IPS-18c (cell line): ENCODE results near the gene PARD6G.

Experiments used
- H3K4me3 ChIP-seq: 2 replicates; pipeline ENCODE4 v1.7.0; 2013; ENCODE audit warnings: low read depth, mild to moderate bottlenecking, low read length, moderate library complexity; ENCODE audit not compliant: insufficient read depth
- H3K9me3 ChIP-seq: one replicate; pipeline ENCODE4 v1.6.1; 2013; ENCODE audit warnings: mild to moderate bottlenecking, low read length, moderate library complexity; ENCODE audit not compliant: control insufficient read depth, insufficient read depth

Gene PARD6G

DNA sequence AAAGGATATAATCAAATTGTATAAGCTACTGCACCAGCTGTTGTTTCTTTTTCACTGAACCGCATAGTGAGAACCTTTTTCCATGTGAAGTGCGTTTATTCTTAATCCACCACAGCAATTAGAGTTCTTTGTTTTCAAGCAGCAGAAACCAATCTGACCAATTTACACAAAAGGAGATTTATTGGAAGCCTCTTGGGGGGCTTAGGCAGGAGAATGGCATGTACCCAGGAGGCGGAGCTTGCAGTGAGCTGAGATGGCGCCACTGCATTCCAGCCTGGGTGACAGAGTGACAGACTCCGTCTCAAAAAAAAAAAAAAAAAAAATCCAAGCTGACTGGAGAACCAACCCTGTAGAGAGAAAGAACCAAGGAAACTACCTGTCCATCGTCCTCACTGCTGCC lies 128.2 kb downstream of the PARD6G start:
- H3K9me3 ChIP-seq, result no peaks in the 10 kb centered on the region
- no peak overlapping the region for H3K4me3 ChIP-seq

DNA sequence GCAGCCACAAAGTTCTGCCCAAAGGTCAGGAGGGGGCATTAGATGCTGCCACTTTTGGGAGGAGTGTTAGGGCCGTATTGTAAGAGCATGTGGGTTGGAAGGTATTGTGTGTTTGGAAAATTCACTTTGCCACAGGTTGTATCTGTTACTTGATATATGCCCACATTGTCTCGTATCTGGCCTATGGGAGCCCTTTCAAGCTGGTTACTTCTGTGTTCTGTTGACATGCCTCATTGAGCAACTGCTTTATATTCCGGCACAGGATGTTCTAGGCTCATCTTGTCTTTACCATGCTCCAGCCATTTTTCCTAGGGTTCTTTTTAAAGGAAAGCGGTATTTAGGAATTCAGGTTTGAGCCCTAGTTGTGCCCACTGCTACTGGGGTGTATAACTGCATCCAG lies 132.3 kb downstream of the PARD6G start:
- Histone ChIP-seq H3K9me3 (no peaks in the 10 kb centered on the region), H3K4me3 (no peak overlapping the region)

DNA sequence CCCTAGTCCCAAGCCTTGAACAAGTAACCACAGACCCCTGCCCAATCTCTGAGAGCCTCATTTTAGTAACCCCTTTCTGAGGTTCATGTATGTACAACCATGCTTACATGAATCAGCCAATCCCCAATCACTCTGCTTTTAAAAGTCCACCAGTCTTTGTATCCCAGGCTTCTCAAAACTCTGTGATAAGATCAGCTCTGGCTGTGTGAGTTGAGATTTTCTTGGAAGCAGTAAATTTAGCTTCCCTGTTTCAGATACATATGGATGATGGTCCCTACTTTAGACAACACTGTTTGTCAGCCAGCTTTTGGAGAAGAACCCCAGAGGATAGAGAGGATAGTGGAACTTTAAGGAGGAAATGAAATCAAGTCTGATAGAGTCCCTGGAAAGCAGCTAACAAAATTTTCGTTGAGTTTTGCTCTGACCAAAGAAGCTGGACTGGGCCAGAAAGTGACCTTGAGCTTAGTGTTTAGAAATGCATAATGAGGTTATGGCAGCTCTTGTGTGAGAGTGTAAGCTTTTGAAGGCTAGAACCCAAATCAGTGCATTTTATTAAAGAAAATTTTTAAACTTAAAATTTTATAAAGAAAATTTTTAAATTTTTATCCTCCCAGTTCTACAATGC lies 134.6 kb downstream of the PARD6G start:
- H3K9me3 ChIP-seq, result no peaks in the 10 kb centered on the region
- no peak overlapping the region for H3K4me3 ChIP-seq

DNA sequence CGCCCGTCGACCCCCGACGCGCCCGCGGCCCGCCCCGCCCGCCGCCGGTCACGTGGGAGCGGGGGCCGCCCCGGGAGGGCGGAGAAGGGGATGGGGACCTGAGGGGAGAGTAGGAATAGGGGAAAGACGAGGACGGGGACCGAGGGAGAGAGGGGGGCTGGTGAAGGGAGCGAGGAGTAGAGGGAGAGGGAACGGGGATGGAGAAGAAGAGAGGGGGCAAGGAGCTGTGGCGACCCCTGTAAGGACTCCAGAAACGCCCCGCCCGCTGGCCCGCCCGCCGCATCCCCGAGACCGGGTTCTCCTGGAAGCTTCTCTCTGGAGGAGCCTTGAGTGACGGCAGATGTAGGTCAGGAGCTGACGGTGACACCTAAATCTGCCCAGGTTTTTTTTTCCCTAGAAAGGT lies 137.6 kb downstream of the PARD6G start:
- H3K4me3 ChIP-seq, result peak overlapping the region; percentile 77

DNA sequence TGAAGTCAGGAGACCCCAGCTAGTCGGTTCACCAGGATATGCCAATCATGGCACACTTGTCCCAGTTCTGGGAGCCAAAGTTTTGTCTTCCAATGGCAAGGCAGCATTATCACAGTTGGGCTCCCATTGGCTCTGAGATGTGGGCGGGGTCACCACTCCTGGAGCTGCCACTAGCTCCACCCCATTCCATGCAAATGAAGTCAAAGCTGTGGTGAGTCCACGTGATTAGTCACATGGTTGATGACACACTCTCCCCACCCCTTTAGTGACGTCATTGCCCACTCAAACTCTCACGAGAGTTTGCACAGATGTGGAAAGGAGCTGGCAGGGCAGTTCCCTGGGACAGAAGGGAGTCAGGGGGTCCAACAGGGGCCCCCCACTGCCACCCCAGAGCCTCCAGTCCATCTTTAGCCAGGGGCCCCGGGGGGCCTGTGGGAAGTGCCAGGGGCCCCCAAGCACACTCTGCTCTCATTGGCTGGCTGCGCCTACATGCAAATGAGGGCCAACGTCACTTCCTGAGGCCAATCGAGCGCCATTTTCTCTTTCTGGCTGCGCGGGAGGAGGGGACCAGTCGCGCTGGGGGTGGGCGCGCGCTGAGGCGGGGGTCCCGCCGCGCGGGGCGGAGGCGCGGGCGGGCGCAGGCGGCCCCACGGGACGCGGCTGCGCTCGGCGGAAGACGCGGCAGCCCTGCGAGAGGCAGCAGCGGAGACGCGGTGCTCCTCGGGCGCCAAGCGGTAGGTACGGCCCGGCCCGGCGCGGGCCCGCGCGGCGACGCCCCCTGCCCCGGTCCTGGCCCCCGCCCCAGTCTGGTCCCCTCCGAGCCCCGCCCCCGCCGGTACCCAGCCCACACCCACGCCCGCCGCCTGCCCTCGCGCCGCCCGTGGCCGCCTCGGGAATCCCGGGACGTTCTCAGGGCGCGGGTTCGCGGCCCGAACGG lies 138.3 kb downstream of the PARD6G start, which contains the start of gene ADNP2:
Gene ADNP2 (plus strand): TSS at position 524 of the 937 bp plus-strand sequence. CDS start 8,281 bp downstream, outside the sequence.
- H3K9me3 ChIP-seq, result no peaks in the 10 kb centered on the region

More for the DNA sequence above, 137.6 kb downstream of the PARD6G start:
- no peaks in the 10 kb centered on the region for H3K9me3 ChIP-seq

DNA sequence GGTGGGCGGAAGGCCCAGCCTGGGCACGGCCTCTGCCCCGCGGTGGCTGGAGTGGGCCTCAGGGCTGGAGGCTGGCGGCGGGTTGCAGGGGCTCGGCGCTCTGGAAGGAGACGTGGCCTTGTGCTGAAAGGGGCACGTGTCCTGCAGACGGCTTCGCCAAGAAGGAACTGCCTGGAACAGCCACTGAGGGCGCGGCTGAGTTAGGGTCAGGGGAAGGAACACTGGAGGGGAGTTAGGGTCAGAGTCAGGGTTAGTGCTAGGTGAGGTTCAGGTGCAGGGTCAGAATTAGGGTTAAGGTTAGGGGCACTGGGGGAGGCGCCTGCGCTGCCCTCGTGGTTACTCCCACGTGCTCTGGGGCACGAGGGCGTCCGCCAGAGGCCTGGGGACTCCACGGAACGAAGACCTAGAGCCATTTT lies 139.2 kb downstream of the PARD6G start:
- H3K9me3 ChIP-seq, result no peaks in the 10 kb centered on the region
- no peak overlapping the region for H3K4me3 ChIP-seq

More for the DNA sequence above, 138.3 kb downstream of the PARD6G start, which contains the start of gene ADNP2:
- peak within 1 kb of the TSS; percentile 77 for H3K4me3 ChIP-seq

DNA sequence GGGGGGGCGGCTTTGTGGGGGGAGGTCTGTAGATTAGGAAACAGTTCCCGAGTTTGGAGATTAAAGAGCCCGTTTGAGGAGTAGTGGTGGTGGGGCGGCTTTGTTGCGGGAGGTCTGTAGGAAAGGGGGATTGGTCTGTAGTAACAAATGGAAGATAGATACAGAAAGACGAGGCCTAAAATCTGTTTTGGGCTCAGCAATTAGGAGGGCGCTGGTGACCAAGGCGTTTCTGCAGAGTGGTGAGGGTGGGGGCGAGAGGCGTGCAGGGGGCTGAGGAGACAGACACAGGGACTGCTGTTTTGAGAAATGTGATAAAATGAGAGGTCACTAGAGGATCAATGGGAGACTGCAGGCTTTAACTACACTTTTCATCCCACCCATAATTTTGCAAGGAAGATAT lies 139.9 kb downstream of the PARD6G start:
- H3K4me3 ChIP-seq, result no peak overlapping the region
- H3K9me3 ChIP-seq, result no peaks in the 10 kb centered on the region
